ENCODE data around the gene CHAMP1. TPM values are rescaled to one million over a fixed set of nuclear protein-coding genes. Genes with fewer than 3 reads are reported as not detected.

The CHAMP1 gene
- total and polyA plus RNA-seq, 2 of the 13 experiments (the other 11 are each of a cell fraction or from before 2014, with no cell fraction given): 8.4 to 9.7 TPM

GRCh38 chr13:114314074-114314912 lies at the start of gene CHAMP1 (continued):
- TF ChIP-seq SCMH1 (CRISPR knock-in tag; IDR thresholded peaks at IDR 0.05; ENCODE audit: borderline replicate concordance) (no peak), SATB2 (CRISPR knock-in tag; IDR thresholded peaks at IDR 0.05) (peak; percentile 29; the same call in 1 of the 2 replicates), ZNF563 (CRISPR knock-in tag; IDR thresholded peaks at IDR 0.05) (peak; percentile 98), CREB1 (IDR thresholded peaks at IDR 0.05) (no peak), CREB1 (CRISPR knock-in tag; IDR thresholded peaks at IDR 0.05) (no peak), ZNF766 (CRISPR knock-in tag; IDR thresholded peaks at IDR 0.05; ENCODE audit: borderline replicate concordance) (peak; percentile 79; the same call in 1 of the 2 replicates), MYC (CRISPR knock-in tag; IDR thresholded peaks at IDR 0.05; ENCODE audit: borderline replicate concordance) (peak; percentile 91), HMGA1 (CRISPR knock-in tag; conservative IDR thresholded peaks at IDR 0.05) (no peak), ZBTB44 (CRISPR knock-in tag; IDR thresholded peaks at IDR 0.05) (0 out of 2 replicates have a peak, but pooled peaks have one; percentile 42), REL (CRISPR knock-in tag; conservative IDR thresholded peaks at IDR 0.05) (peak; percentile 97; the same call in 1 of the 2 replicates), KAT8 (CRISPR knock-in tag; IDR thresholded peaks at IDR 0.05) (peak; percentile 48), FOXK2 (IDR thresholded peaks at IDR 0.05) (no peak), REST (IDR thresholded peaks at IDR 0.05; ENCODE audit: borderline replicate concordance in 1 of 2, low read depth in 1 of 2, low read length in 2 of 2) (no peak), ZNF3 (CRISPR knock-in tag; IDR thresholded peaks at IDR 0.05) (no peak), KLF15 (CRISPR knock-in tag; IDR thresholded peaks at IDR 0.05; ENCODE audit: borderline replicate concordance) (peak; percentile 74; the same call in 1 of the 2 replicates), ZNF746 (CRISPR knock-in tag; IDR thresholded peaks at IDR 0.05) (no peak; the same call in 1 of the 2 replicates), ZNF572 (CRISPR knock-in tag; IDR thresholded peaks at IDR 0.05) (no peak), AGO1 (IDR thresholded peaks at IDR 0.05; ENCODE audit: low read depth, low read length, poor library complexity, severe bottlenecking) (no peak), ZFP41 (CRISPR knock-in tag; IDR thresholded peaks at IDR 0.05; ENCODE audit: borderline replicate concordance) (no peak), KDM5B (CRISPR knock-in tag; IDR thresholded peaks at IDR 0.05; ENCODE audit: borderline replicate concordance) (peak; percentile 86), ZNF33B (CRISPR knock-in tag; IDR thresholded peaks at IDR 0.05) (no peak), MAFF (IDR thresholded peaks at IDR 0.05; ENCODE audit: low read depth, low read length) (no peak), ZNF350 (CRISPR knock-in tag; IDR thresholded peaks at IDR 0.05; ENCODE audit: borderline replicate concordance, low read depth) (no peak), MLLT10 (CRISPR knock-in tag; IDR thresholded peaks at IDR 0.05) (no peak), KDM2A (CRISPR knock-in tag; IDR thresholded peaks at IDR 0.05; ENCODE audit: borderline replicate concordance, low read depth) (peak; percentile 68)
